HUES48 (cell line): ENCODE results near the gene KIF21B.
"Not testable (repeated sequence)": the region's sequence is repeated elsewhere in the genome, so short reads cannot be mapped to it uniquely, and the experiment has no call there.

ENCODE experiments used
- H3K27ac ChIP-seq: one replicate; pipeline ENCODE4 v1.7.0; 2013; ENCODE audit warnings: low read depth, low read length, inconsistent platforms
- H3K27me3 ChIP-seq: 2 replicates; pipeline ENCODE4 v1.6.1; 2013; ENCODE audit warnings: mild to moderate bottlenecking, low read length; ENCODE audit not compliant: control insufficient read depth, insufficient read depth
- H3K36me3 ChIP-seq: 2 replicates; pipeline ENCODE4 v1.6.1; 2013; ENCODE audit warnings: low read length; ENCODE audit not compliant: control insufficient read depth, insufficient read depth
- H3K4me1 ChIP-seq: 2 replicates; pipeline ENCODE4 v1.6.1; 2013; ENCODE audit warnings: mild to moderate bottlenecking, low read length; ENCODE audit not compliant: control insufficient read depth, insufficient read depth
- H3K4me3 ChIP-seq: 2 replicates; pipeline ENCODE4 v1.5.1; 2013; ENCODE audit warnings: mild to moderate bottlenecking, low read depth, low read length
- H3K9ac ChIP-seq: 2 replicates; pipeline ENCODE4 v1.6.1; 2013; ENCODE audit warnings: mild to moderate bottlenecking, low read depth, low read length, moderate library complexity
- H3K9me3 ChIP-seq: 2 replicates; pipeline ENCODE4 v1.6.1; 2013; ENCODE audit warnings: low read length; ENCODE audit not compliant: control insufficient read depth, insufficient read depth

KIF21B gene

DNA sequence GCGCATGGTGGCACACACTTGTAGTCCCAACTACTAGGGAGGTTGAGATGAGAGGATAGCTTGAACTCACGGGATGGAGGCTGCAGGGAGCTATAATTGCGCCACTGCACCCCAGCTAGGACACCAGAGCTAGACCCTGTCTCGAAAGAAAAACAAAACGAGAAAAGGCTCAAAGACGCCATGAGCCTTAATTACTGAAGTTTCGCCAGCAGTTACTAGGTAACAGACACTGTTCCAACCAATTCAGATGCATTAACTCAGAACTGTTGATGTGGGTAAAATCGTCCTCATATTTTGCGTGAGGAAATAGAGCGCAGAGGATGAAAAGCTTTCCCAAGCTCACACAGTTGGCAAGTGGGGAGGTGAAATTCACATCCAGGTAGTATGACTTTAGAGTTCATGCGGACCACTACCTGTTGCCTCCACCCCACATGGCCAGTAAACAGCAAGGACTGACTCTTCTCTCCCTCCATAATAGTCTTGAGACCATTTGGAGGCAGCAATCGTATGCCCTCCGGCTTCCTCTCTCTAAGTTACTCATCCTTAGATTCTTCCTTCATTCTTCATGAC lies 88.8 kb downstream of the KIF21B start:
- Histone ChIP-seq H3K27ac (no peak overlapping the region), H3K9me3 (no peaks in the 10 kb centered on the region), H3K36me3 (no peaks in the 10 kb centered on the region), H3K4me1 (no peaks in the 10 kb centered on the region), H3K4me3 (no peak overlapping the region), H3K27me3 (no peaks in the 10 kb centered on the region), H3K9ac (no peak overlapping the region)

DNA sequence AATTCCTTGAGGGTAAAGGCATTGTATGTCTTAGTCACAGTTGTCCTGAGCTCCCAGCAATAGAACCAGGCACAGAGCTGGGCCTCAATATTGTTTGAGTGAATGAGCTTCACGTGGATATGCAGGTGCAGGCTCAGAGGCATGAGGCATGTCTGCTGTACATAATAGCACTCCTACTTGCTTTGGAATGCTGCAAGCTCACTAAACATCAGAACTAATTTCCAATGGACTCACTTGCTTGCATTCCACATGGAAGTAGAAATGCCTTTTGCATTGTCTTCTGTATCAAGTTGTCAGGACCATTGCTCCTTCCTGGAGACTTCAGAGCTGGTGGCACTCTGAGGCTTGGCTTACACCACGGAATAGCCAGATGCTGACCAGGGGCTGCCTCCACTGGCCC lies 91.7 kb downstream of the KIF21B start:
- Histone ChIP-seq H3K9me3 (no peaks in the 10 kb centered on the region), H3K4me1 (no peaks in the 10 kb centered on the region), H3K9ac (no peak overlapping the region), H3K36me3 (no peaks in the 10 kb centered on the region), H3K27me3 (no peaks in the 10 kb centered on the region), H3K4me3 (no peak overlapping the region), H3K27ac (no peak overlapping the region)

DNA sequence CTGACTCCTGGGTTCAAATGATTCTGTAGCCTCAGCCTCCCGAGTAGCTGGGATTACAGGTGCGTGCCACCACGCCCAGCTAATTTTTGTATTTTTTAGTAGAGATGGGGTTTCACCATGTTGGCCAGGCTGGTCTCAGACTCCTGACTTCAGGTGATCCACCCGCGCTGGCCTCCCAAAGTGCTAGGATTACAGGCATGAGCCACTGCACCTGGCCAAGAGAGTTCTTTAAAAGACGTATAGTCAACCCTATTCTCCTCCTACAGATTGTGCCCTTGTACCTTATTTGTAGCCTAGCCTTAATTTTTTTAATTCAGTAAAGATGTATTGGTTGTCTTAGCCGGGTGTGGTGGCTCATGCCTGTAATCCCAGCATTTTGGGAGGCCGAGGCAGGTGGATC lies 93.2 kb downstream of the KIF21B start:
- not testable (repeated sequence) for H3K36me3 ChIP-seq, H3K27me3 ChIP-seq, H3K9ac ChIP-seq, H3K4me3 ChIP-seq, H3K4me1 ChIP-seq, H3K27ac ChIP-seq, H3K9me3 ChIP-seq

DNA sequence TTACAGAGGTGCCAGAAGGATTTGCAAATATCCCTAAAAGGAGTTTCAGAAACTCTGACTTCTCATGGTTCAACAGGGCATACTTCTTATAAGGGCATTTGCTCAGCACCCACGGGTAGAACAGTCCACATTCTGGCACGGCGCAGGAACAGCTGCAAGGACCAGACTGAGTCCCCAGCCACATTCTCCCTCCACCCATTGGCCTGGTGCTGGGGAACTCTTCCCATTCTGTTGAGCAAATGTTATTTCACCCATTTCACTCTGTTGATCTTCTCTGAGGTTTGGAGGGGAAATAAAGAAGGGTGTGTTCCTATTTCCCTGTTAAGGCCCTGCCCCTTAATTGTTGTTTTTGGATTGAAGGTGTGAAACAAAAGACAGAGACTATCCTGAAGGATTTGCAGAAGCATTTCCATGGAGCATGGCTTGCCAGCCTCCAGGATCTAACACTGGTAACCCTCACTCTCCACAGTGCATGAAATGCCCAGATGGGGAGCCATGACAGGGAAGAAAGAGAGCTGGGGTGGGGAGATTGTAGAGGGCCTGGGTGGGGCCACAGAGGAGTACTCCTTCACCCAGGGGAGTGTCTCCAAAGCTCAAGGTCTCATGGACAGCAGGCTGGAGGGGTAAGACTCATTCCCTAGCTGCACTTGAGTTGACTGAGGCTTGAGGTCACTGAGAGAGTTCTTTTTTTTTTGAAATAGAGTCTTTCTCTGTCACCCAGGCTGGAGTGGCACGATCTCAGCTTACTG lies 93.8 kb downstream of the KIF21B start:
- Histone ChIP-seq H3K4me1 (no peaks in the 10 kb centered on the region), H3K27me3 (no peaks in the 10 kb centered on the region), H3K9ac (no peak overlapping the region), H3K36me3 (no peaks in the 10 kb centered on the region), H3K4me3 (no peak overlapping the region), H3K9me3 (no peaks in the 10 kb centered on the region), H3K27ac (no peak overlapping the region)

DNA sequence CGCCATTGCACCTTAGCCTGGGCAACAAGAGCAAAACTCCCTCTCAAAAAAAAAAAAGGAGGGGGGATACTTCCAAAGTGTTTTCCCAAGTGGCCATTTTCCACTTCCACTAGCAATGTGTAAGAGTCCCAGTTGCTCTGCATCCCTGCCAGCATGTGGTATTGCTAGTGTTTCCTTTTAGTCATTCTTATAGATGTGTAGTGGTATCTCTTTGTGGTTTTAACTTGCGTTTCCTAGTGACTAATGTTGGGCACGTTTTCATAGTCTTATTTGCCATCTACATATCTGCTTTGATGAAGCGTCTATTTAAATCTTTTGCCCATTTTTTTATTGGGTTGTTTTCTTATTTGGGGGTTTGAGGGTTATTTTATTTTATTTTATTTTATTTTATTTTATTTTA lies 97.7 kb downstream of the KIF21B start:
- Histone ChIP-seq H3K9ac (no peak overlapping the region), H3K27ac (no peak overlapping the region), H3K4me3 (no peak overlapping the region), H3K27me3 (no peaks in the 10 kb centered on the region), H3K36me3 (no peaks in the 10 kb centered on the region), H3K4me1 (no peaks in the 10 kb centered on the region), H3K9me3 (no peaks in the 10 kb centered on the region)

DNA sequence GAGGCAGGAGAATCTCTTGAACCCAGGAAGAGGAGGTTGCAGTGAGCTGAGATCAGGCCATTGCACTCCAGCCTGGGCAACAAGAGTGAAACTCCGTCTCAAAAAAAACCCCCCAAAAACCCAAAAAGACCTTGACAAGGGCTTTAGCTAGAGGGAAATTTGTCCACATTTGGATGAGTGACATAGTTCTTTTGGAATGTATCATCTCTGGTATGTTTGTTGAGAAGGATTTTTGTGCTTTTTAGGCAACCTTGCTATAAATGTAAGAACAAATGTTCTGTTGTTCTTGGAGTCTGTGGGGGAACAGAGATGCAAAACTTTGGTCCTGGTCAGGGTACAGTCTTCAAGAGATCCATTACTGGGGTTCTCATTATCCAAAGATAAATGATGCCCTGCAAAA lies 99.9 kb downstream of the KIF21B start:
- Histone ChIP-seq H3K9me3 (no peaks in the 10 kb centered on the region), H3K9ac (no peak overlapping the region), H3K36me3 (no peaks in the 10 kb centered on the region), H3K4me1 (no peaks in the 10 kb centered on the region), H3K27me3 (no peaks in the 10 kb centered on the region), H3K4me3 (no peak overlapping the region), H3K27ac (no peak overlapping the region)

DNA sequence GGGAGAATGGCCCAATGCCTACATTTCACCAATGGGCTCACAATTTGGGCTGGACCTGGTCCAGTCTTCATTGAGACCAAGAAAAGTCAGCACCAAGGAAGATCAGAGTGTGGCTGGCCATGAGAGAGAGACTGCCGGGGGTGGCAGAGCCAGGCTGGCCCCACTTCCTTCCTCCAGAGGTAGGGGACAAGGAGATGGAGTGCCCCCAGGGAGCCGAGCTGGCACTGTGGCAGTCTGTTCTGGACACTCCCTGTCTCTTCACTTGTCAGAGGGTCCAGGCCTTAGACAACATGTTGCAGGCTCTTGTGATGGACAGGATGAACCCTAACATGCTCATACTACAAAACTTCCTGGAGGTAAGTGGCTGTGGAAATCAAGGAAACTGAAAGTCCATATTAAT lies 101.1 kb downstream of the KIF21B start:
- Histone ChIP-seq H3K27ac (no peak overlapping the region), H3K4me1 (no peaks in the 10 kb centered on the region)

DNA sequence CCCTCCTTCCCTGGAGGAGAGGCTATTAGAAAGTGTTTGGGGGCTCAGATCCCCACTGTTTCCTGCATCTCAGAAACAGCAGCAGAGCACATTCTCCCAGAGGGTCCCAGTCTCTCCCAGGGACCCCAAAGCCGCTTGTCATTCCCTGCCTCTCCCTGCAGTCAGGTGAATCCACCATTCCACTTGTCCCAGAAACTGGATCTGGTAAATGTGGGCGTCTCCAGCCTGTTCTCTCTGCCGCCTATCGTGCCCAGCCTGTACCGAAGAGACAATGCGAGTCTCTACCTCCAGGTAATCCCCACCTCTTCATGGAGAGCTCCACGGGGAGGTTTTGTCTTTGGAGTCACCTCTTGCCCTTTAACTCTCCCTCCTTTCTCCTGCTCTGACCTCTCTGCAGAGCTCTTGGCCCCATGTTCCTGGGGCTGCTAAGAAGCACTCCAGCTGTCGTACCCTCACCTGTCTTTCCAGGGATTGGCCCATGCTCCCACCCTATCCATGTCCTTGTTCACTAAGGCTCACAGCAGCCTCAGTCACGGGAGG lies 101.9 kb downstream of the KIF21B start:
- Histone ChIP-seq H3K9ac (no peak overlapping the region), H3K4me3 (no peak overlapping the region), H3K27ac (no peak overlapping the region), H3K36me3 (no peaks in the 10 kb centered on the region), H3K4me1 (no peaks in the 10 kb centered on the region), H3K9me3 (no peaks in the 10 kb centered on the region), H3K27me3 (no peaks in the 10 kb centered on the region)

More for the DNA sequence above, 101.1 kb downstream of the KIF21B start:
- H3K9ac ChIP-seq, result no peak overlapping the region
- no peaks in the 10 kb centered on the region for H3K27me3 ChIP-seq
- H3K36me3 ChIP-seq, result no peaks in the 10 kb centered on the region
- no peaks in the 10 kb centered on the region for H3K9me3 ChIP-seq
- H3K4me3 ChIP-seq, result no peak overlapping the region
